ENCODE data around the gene CRPPA.

The CRPPA gene

GRCh38 chr7:16399265-16399831 lies 22.0 kb downstream of the CRPPA start:
- DNase-seq (ENCODE audit: low spot score): no peak
- in situ Hi-C loops (cut with MboI; ENCODE audit: low sequenced_read_pairs, unreplicated experiment): no loop called here
- TF ChIP-seq CTCF (IDR thresholded peaks at IDR 0.05; ENCODE audit: borderline replicate concordance, control extremely low read depth, extremely low read depth, insufficient read depth, missing control alignments): no peak

- no peak for DNase-seq (ENCODE audit: low spot score)
- no peak for TF ChIP-seq CTCF (IDR thresholded peaks at IDR 0.05; ENCODE audit: borderline replicate concordance, control extremely low read depth, extremely low read depth, insufficient read depth, missing control alignments)
- in situ Hi-C loops (cut with MboI; ENCODE audit: low sequenced_read_pairs, unreplicated experiment): no loop called here
Observed at GRCh38 chr7:16398146-16399017, 23.0 kb downstream of the CRPPA start.

GRCh38 chr7:16397501-16398145 lies 23.7 kb downstream of the CRPPA start:
- no peak for DNase-seq (ENCODE audit: low spot score)
- in situ Hi-C loops (cut with MboI; ENCODE audit: low sequenced_read_pairs, unreplicated experiment): no loop called here
- TF ChIP-seq CTCF (IDR thresholded peaks at IDR 0.05; ENCODE audit: borderline replicate concordance, control extremely low read depth, extremely low read depth, insufficient read depth, missing control alignments): no peak

GRCh38 chr7:16396766-16397500 lies 24.4 kb downstream of the CRPPA start:
- in situ Hi-C loops (cut with MboI; ENCODE audit: low sequenced_read_pairs, unreplicated experiment): no loop called here
- DNase-seq (ENCODE audit: low spot score): no peak
- no peak for TF ChIP-seq CTCF (IDR thresholded peaks at IDR 0.05; ENCODE audit: borderline replicate concordance, control extremely low read depth, extremely low read depth, insufficient read depth, missing control alignments)

GRCh38 chr7:16395121-16395520 lies 26.2 kb downstream of the CRPPA start:
- in situ Hi-C loops (cut with MboI; ENCODE audit: low sequenced_read_pairs, unreplicated experiment): no loop called here
- no peak for DNase-seq (ENCODE audit: low spot score)
- no peak for TF ChIP-seq CTCF (IDR thresholded peaks at IDR 0.05; ENCODE audit: borderline replicate concordance, control extremely low read depth, extremely low read depth, insufficient read depth, missing control alignments)

GRCh38 chr7:16393862-16394422 lies 27.4 kb downstream of the CRPPA start:
- no peak for DNase-seq (ENCODE audit: low spot score)
- no peak for TF ChIP-seq CTCF (IDR thresholded peaks at IDR 0.05; ENCODE audit: borderline replicate concordance, control extremely low read depth, extremely low read depth, insufficient read depth, missing control alignments)
- in situ Hi-C loops (cut with MboI; ENCODE audit: low sequenced_read_pairs, unreplicated experiment): no loop called here
